ENCODE measurements around the gene BCAR1.
"Not testable (repeated sequence)": the region's sequence is repeated elsewhere in the genome, so short reads cannot be mapped to it uniquely, and the experiment has no call there.

BCAR1 gene

GRCh38 chr16:75222271-75222783 lies 29.1 kb downstream of the BCAR1 start:
- DNase-seq, result no peak

- DNase-seq, result no peak
These were observed 31.6 kb downstream of the BCAR1 start for GRCh38 chr16:75219838-75220237.

GRCh38 chr16:75219088-75219487 lies 32.3 kb downstream of the BCAR1 start:
- DNase-seq, result no peak

- no peak for DNase-seq
These were observed 33.0 kb downstream of the BCAR1 start, which contains the start of gene CTRB1 for GRCh38 chr16:75218256-75219076. Gene CTRB1 (plus strand): TSS chr16:75218988. CDS start chr16:75219008, 20 bp downstream.

- DNase-seq, result no peak
These were observed 34.0 kb downstream of the BCAR1 start for GRCh38 chr16:75217389-75217851.

GRCh38 chr16:75216576-75216975 lies 34.8 kb downstream of the BCAR1 start:
- no peak for DNase-seq

- DNase-seq, result no peak
These were observed 35.3 kb downstream of the BCAR1 start for GRCh38 chr16:75216127-75216526.

- not testable (repeated sequence) for DNase-seq
These were observed 40.1 kb downstream of the BCAR1 start for GRCh38 chr16:75211286-75211685.

GRCh38 chr16:75209944-75210343 lies 41.5 kb downstream of the BCAR1 start:
- DNase-seq, result no peak

GRCh38 chr16:75209514-75209913 lies 41.9 kb downstream of the BCAR1 start:
- DNase-seq, result not testable (repeated sequence)

GRCh38 chr16:75208861-75209505 lies 42.4 kb downstream of the BCAR1 start:
- DNase-seq, result no peak

- DNase-seq, result no peak
These were observed 43.1 kb downstream of the BCAR1 start for GRCh38 chr16:75208242-75208825.

GRCh38 chr16:75207831-75208230 lies 43.6 kb downstream of the BCAR1 start:
- no peak for DNase-seq

GRCh38 chr16:75206749-75207451 lies 44.5 kb downstream of the BCAR1 start, which contains the start of gene CTRB2:
Gene CTRB2 (minus strand): TSS chr16:75207161. CDS start chr16:75207141, 20 bp downstream.
- no peak for DNase-seq

GRCh38 chr16:75205961-75206748 lies 45.3 kb downstream of the BCAR1 start:
- DNase-seq, result not testable (repeated sequence)

GRCh38 chr16:75205438-75205837 lies 46.0 kb downstream of the BCAR1 start:
- DNase-seq, result not testable (repeated sequence)

- DNase-seq, result not testable (repeated sequence)
These were observed 46.5 kb downstream of the BCAR1 start for GRCh38 chr16:75204905-75205304.

GRCh38 chr16:75204410-75204758 lies 47.0 kb downstream of the BCAR1 start:
- DNase-seq, result no peak

- DNase-seq, result no peak
These were observed 47.6 kb downstream of the BCAR1 start for GRCh38 chr16:75203667-75204409.

- no peak for DNase-seq
These were observed 48.3 kb downstream of the BCAR1 start for GRCh38 chr16:75203096-75203495.

GRCh38 chr16:75202069-75202590 lies 49.3 kb downstream of the BCAR1 start:
- no peak for DNase-seq

All from GDM1 (cell line).